ENCODE results near the gene CEBPG. TPM values are rescaled to one million over a fixed set of nuclear protein-coding genes. Genes with fewer than 3 reads are reported as not detected.

Gene CEBPG
- total and polyA plus RNA-seq, 9 of the 15 experiments (the other 6 are each of a cell fraction or from before 2014, with no cell fraction given), result 9.5 to 34.9 (median 30.9) TPM

GRCh38 chr19:33403221-33403972 is 29.9 kb downstream of the CEBPG start (continued):
- no peak for TF ChIP-seq SRSF9 (IDR thresholded peaks at IDR 0.05; ENCODE audit: borderline replicate concordance, low read depth, low read length)

GRCh38 chr19:33403973-33404304 is 30.4 kb downstream of the CEBPG start:
- FAIRE-seq, result no peak
- ChIA-PET CTCF (ENCODE audit: low intra/inter-chr PET ratio) (no interaction called here), POLR2A (interaction anchor here (0.7 to 1.7 kb wide), 5 partner anchors 12 to 1581 kb away, joined by 3 to 10 read pairs (median 3); no protein-coding TSS in a partner anchor)
- no peaks in the 10 kb centered on the region for H3K9me3 ChIP-seq (replicated peaks; ENCODE audit: control insufficient read depth, insufficient read depth, low read depth, low read length)
- H3K27me3 ChIP-seq (ENCODE audit: control insufficient read depth in 2 of 2, insufficient read depth in 2 of 2, low read length in 2 of 2), result peaks cover 0 to 28% of the 10 kb centered on the region in 2 experiments; a peak in 2 of 5 replicates
- TF ChIP-seq ADNP (tag; IDR thresholded peaks at IDR 0.05) (peak; percentile 91), PHB2 (IDR thresholded peaks at IDR 0.05; ENCODE audit: low read depth) (no peak), KDM1A (IDR thresholded peaks at IDR 0.05) (peak in 1 of 2 experiments; percentile 66; a peak in 2 of 4 replicates), CHD4 (IDR thresholded peaks at IDR 0.05; ENCODE audit: insufficient read depth, insufficient replicate concordance, low read depth, low read length, poor library complexity, severe bottlenecking) (peak; percentile 63), ATF1 (CRISPR knock-in tag; IDR thresholded peaks at IDR 0.05) (no peak), ATF1 (tag; IDR thresholded peaks at IDR 0.05) (no peak), BHLHE40 (IDR thresholded peaks at IDR 0.05; ENCODE audit: low read length) (0 out of 2 replicates have a peak, but pooled peaks have one; percentile 1), NFATC3 (IDR thresholded peaks at IDR 0.05) (no peak), RNF2 (IDR thresholded peaks at IDR 0.05) (no peak), KAT2B (IDR thresholded peaks at IDR 0.05; ENCODE audit: low read depth, low read length) (no peak), BCOR (IDR thresholded peaks at IDR 0.05) (peak; percentile 86), CBFB (CRISPR knock-in tag; IDR thresholded peaks at IDR 0.05) (no peak), FOXO4 (CRISPR knock-in tag; IDR thresholded peaks at IDR 0.05) (no peak), SMARCA5 (IDR thresholded peaks at IDR 0.05) (peak; percentile 66; the same call in 1 of the 2 replicates), FOXA1 (IDR thresholded peaks at IDR 0.05; ENCODE audit: borderline replicate concordance) (no peak), ESRRA (IDR thresholded peaks at IDR 0.05; ENCODE audit: borderline replicate concordance, low read depth) (peak; percentile 49; the same call in 1 of the 2 replicates)
- no peak for DNase-seq (ENCODE audit: extremely low read depth in 1 of 4, low spot score in 3 of 4)
- H4K20me1 ChIP-seq (replicated peaks; ENCODE audit: control insufficient read depth, insufficient read depth, low read length), result peaks cover 10% of the 10 kb centered on the region
- in situ Hi-C loops (cut with MboI), result loop anchor here (10.0 kb wide), 1 partner anchor 259 kb away; no protein-coding TSS in a partner anchor
- H2AFZ ChIP-seq (ENCODE audit: low read depth, low read length), result no peak overlapping the region
- ATAC-seq, result no peak
- 39% methylated on average over 6 of the region's 6 CpGs for WGBS (ENCODE audit: insufficient coverage, low coverage, missing lambda C conversion rate)
- no peaks in the 10 kb centered on the region for H3K36me3 ChIP-seq (ENCODE audit: control insufficient read depth, insufficient read depth, low read length)
- intact Hi-C loops (cut with micrococcal nuclease), result no loop called here
- peaks cover 0 to 38% of the 10 kb centered on the region in 2 experiments; a peak in 2 of 5 replicates for H3K4me1 ChIP-seq (replicated peaks in 1 of 2; ENCODE audit: control insufficient read depth in 2 of 2, insufficient read depth in 2 of 2, low read length in 2 of 2)
- H3K79me2 ChIP-seq (ENCODE audit: control insufficient read depth, insufficient read depth, low read length), result no peaks in the 10 kb centered on the region
- no peaks in the 10 kb centered on the region for H3K9me1 ChIP-seq (ENCODE audit: control insufficient read depth, insufficient read depth, low read length)
- H3K4me3 ChIP-seq, result no peak overlapping the region
- no peak overlapping the region for H3K9ac ChIP-seq (ENCODE audit: insufficient read depth in 1 of 2, low read depth in 2 of 2, low read length in 2 of 2)
- H3K4me2 ChIP-seq (ENCODE audit: insufficient read depth, low read length), result no peak overlapping the region
- no peak overlapping the region for H3K27ac ChIP-seq (ENCODE audit: extremely low read depth, low read depth, low read length)
- no TSS peak for BruUV-seq (replicated peaks)

All from K562 (cell line).